Measurements from ENCODE around the gene ABHD13. TPM values are rescaled to one million over a fixed set of nuclear protein-coding genes. Genes with fewer than 3 reads are reported as not detected.

The ABHD13 gene
- total RNA-seq, 1 experiment from 2014 or later = 4.1 TPM

GRCh38 chr13:108190897-108191296, 27.3 kb upstream of the ABHD13 start:
- no peak for ATAC-seq
- H3K4me3 ChIP-seq (replicated peaks in 1 of 2; ENCODE audit: low read depth in 1 of 2, low read length in 2 of 2) = no peak overlapping the region
- TF ChIP-seq EZH2 (IDR thresholded peaks at IDR 0.05) = no peak
- no peak for TF ChIP-seq YY1 (IDR thresholded peaks at IDR 0.05; ENCODE audit: extremely low read depth, insufficient replicate concordance, low read depth, low read length)
- no peak for TF ChIP-seq ZFX (IDR thresholded peaks at IDR 0.05)
- TF ChIP-seq CBX3 (IDR thresholded peaks at IDR 0.05; ENCODE audit: low read depth) = no peak
- no peak for TF ChIP-seq CTCF (IDR thresholded peaks at IDR 0.05 in 2 of 3, conservative IDR thresholded peaks at IDR 0.05 in 1 of 3; ENCODE audit: borderline replicate concordance in 1 of 3, insufficient read depth in 1 of 3, low read depth in 2 of 3, low read length in 2 of 3)
- no peak for TF ChIP-seq SRF (IDR thresholded peaks at IDR 0.05; ENCODE audit: low read depth)
- TF ChIP-seq REST (IDR thresholded peaks at IDR 0.05; ENCODE audit: low read depth) = no peak
- TF ChIP-seq FOSL1 (IDR thresholded peaks at IDR 0.05; ENCODE audit: low read depth) = no peak
- no peak for TF ChIP-seq POLR2AphosphoS5 (IDR thresholded peaks at IDR 0.05; ENCODE audit: low read depth, low read length)
- TF ChIP-seq SP1 (IDR thresholded peaks at IDR 0.05; ENCODE audit: low read depth) = no peak
- TF ChIP-seq ATF3 (IDR thresholded peaks at IDR 0.05) = no peak
- TF ChIP-seq CEBPB (IDR thresholded peaks at IDR 0.05; ENCODE audit: low read depth) = no peak
- TF ChIP-seq ZBTB33 (IDR thresholded peaks at IDR 0.05; ENCODE audit: extremely low read depth, insufficient replicate concordance, low read length) = no peak
- no peak for TF ChIP-seq EZH2phosphoT487 (IDR thresholded peaks at IDR 0.05; ENCODE audit: borderline replicate concordance)
- no peak for TF ChIP-seq ZNF274 (IDR thresholded peaks at IDR 0.05; ENCODE audit: low read depth, low read length)
- no peak for TF ChIP-seq EGR1 (IDR thresholded peaks at IDR 0.05; ENCODE audit: low read depth)
- no peak overlapping the region for H2AFZ ChIP-seq (ENCODE audit: low read depth, low read length, poor library complexity, severe bottlenecking)
- no peaks in the 10 kb centered on the region for H3K79me2 ChIP-seq (ENCODE audit: insufficient read depth, low read length)
- POLR2A ChIA-PET = no interaction called here
- H3K27ac ChIP-seq (ENCODE audit: low read depth, low read length) = no peak overlapping the region
- no peak overlapping the region for H3K9ac ChIP-seq (ENCODE audit: low read length)
- BruUV-seq (replicated peaks) = no TSS peak
- no peaks in the 10 kb centered on the region for H3K4me1 ChIP-seq (ENCODE audit: control insufficient read depth in 1 of 2, insufficient read depth in 2 of 2, low read length in 2 of 2)
- no peaks in the 10 kb centered on the region for H3K9me2 ChIP-seq (ENCODE audit: insufficient read depth)
- H3K36me3 ChIP-seq (ENCODE audit: control insufficient read depth in 1 of 2, insufficient read depth in 2 of 2, low read length in 2 of 2) = no peaks in the 10 kb centered on the region
- DNase-seq (ENCODE audit: low read depth, low spot score) = no peak
- H4K20me1 ChIP-seq (ENCODE audit: insufficient read depth) = no peaks in the 10 kb centered on the region
- CTCF ChIA-PET = no interaction called here
- H3K4me2 ChIP-seq (ENCODE audit: low read length) = no peak overlapping the region
- RAD21 ChIA-PET (ENCODE audit: low non-redundant PET in 1 of 2, low total read pairs in 2 of 2, uncharacterized antibody in 2 of 2, unreplicated experiment in 2 of 2) = no interaction called here
- H3K9me3 ChIP-seq (ENCODE audit: control insufficient read depth in 1 of 2, insufficient read depth in 1 of 2, low read depth in 1 of 2, low read length in 2 of 2) = no peaks in the 10 kb centered on the region
- peaks cover 5% of the 10 kb centered on the region; the same call in 1 of the 2 replicates for H3K27me3 ChIP-seq (ENCODE audit: insufficient read depth, low read length)
- intact Hi-C loops (cut with micrococcal nuclease) = no loop called here

All from HCT116 (cell line).